GM12875 (cell line): Measurements from ENCODE around the gene SOCS1.

Experiments used
- H3K4me3 ChIP-seq: one replicate; pipeline ENCODE4 v1.5.1; 2011; ENCODE audit warnings: low read depth, low read length, control low read depth
- TF ChIP-seq, protein P1 (sequence below): IDR thresholded peaks from 2 replicates; pipeline ENCODE4 v1.5.1; 2011; ENCODE audit warnings: low read depth, mild to moderate bottlenecking, control low read depth, inconsistent platforms, low read length, moderate library complexity, borderline replicate concordance; ENCODE audit not compliant: insufficient read depth

The SOCS1 gene

GRCh38 chr16:11278681-11279628, 23.0 kb upstream of the SOCS1 start:
- no peak overlapping the region for H3K4me3 ChIP-seq
- TF ChIP-seq, protein P1, sequence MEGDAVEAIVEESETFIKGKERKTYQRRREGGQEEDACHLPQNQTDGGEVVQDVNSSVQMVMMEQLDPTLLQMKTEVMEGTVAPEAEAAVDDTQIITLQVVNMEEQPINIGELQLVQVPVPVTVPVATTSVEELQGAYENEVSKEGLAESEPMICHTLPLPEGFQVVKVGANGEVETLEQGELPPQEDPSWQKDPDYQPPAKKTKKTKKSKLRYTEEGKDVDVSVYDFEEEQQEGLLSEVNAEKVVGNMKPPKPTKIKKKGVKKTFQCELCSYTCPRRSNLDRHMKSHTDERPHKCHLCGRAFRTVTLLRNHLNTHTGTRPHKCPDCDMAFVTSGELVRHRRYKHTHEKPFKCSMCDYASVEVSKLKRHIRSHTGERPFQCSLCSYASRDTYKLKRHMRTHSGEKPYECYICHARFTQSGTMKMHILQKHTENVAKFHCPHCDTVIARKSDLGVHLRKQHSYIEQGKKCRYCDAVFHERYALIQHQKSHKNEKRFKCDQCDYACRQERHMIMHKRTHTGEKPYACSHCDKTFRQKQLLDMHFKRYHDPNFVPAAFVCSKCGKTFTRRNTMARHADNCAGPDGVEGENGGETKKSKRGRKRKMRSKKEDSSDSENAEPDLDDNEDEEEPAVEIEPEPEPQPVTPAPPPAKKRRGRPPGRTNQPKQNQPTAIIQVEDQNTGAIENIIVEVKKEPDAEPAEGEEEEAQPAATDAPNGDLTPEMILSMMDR = no peak

GRCh38 chr16:11277607-11278337, 21.8 kb upstream of the SOCS1 start:
- H3K4me3 ChIP-seq = no peak overlapping the region
- TF ChIP-seq, protein P1 = no peak

GRCh38 chr16:11276896-11277593, 21.0 kb upstream of the SOCS1 start:
- TF ChIP-seq, protein P1 = no peak
- no peak overlapping the region for H3K4me3 ChIP-seq

DNA sequence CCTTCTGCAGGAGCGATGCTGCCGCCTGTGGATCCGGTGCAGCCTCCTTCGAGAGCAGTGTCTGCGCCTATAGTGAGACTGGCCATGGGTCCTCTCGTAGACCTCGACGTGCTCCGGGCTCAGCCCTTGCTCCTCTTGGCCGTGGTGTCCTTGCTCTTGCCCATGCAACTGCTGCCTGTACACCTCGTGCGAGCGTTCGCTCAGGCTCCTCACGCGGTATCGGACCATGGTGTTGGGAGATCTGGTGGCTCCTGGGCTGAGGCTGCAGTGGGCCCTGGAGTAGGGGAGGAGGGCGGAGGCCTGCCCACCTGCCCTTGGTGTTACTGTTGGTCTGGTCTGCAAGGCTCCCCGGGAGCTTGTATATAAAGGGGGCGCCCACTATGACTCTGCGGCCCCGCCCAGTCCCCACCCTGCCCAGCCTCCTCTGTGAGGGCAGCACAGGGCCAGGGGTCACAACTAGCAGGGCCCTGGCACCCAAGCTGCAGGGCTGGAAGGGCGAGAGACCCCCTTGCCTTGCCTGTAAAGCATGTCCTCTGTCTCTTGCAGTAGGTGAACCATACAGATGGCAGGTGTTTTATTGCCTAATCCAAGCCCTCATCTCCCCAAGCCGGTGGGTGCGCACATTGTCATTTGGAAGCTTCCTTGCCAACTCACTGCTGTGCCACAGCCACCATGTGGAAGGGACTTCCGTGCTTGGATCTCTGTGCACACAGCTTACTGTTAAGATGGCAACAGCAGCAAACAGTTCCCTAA, 20.3 kb upstream of the SOCS1 start, which contains the start of gene PRM2:
TSS of gene PRM2 (minus strand) at position 338 of the 753 bp plus-strand sequence. CDS start at position 228, 110 bp downstream.
- TF ChIP-seq, protein P1 = no peak

GRCh38 chr16:11274964-11275363, 19.0 kb upstream of the SOCS1 start:
- H3K4me3 ChIP-seq = no peak overlapping the region
- TF ChIP-seq, protein P1 = no peak

More for the DNA sequence above, 20.3 kb upstream of the SOCS1 start, which contains the start of gene PRM2:
- H3K4me3 ChIP-seq = no peak within 1 kb of the TSS

- TF ChIP-seq, protein P1 = no peak
Observed at GRCh38 chr16:11273721-11274324, 17.8 kb upstream of the SOCS1 start.

More at GRCh38 chr16:11273721-11274324, 17.8 kb upstream of the SOCS1 start:
- H3K4me3 ChIP-seq = no peak overlapping the region
